Liver (tissue), 9 donors: ENCODE results near the gene BCAR3. TPM values are rescaled to one million over a fixed set of nuclear protein-coding genes. Genes with fewer than 3 reads are reported as not detected.

Source experiments
- DNase-seq: peaks from one replicate; pipeline ENCODE4 v3.0.0-alpha.2; 2017; ENCODE audit warnings: low spot score
- H3K27ac ChIP-seq, 2 donors: one replicate each; pipeline ENCODE4 v1.7.0; 2013; ENCODE audit warnings: inconsistent platforms in 2 of 2, low read length in 2 of 2, control low read depth in 1 of 2, low read depth in 1 of 2, mild to moderate bottlenecking in 1 of 2
- H3K27me3 ChIP-seq, 4 donors: one replicate each; pipeline versions ENCODE4 v1.6.1 to v1.7.0; 2013; ENCODE audit warnings: low read length in 3 of 4, inconsistent platforms in 1 of 4, mild to moderate bottlenecking in 1 of 4, moderate library complexity in 1 of 4; ENCODE audit not compliant: control insufficient read depth in 4 of 4, insufficient read depth in 4 of 4
- H3K36me3 ChIP-seq, 4 donors: one replicate each; pipeline versions ENCODE4 v1.6.1 to v1.7.0; 2013; ENCODE audit warnings: low read length in 3 of 4, mild to moderate bottlenecking in 3 of 4, low read depth in 1 of 4, moderate library complexity in 1 of 4; ENCODE audit not compliant: control insufficient read depth in 4 of 4, insufficient read depth in 3 of 4
- H3K4me1 ChIP-seq, 4 donors: one replicate each; pipeline versions ENCODE4 v1.6.1 to v1.7.0; 2013; ENCODE audit warnings: low read length in 3 of 4, mild to moderate bottlenecking in 3 of 4, moderate library complexity in 1 of 4; ENCODE audit not compliant: control insufficient read depth in 4 of 4, insufficient read depth in 4 of 4
- H3K4me3 ChIP-seq, 3 donors: one replicate each; pipeline versions ENCODE4 v1.6.1 to v1.7.0; 2013; ENCODE audit warnings: low read length in 3 of 3, control low read depth in 1 of 3, low read depth in 1 of 3, mild to moderate bottlenecking in 1 of 3
- H3K9ac ChIP-seq, 2 donors: one replicate each; pipeline ENCODE4 v1.7.0; 2013; ENCODE audit warnings: low read length in 2 of 2, mild to moderate bottlenecking in 2 of 2, moderate library complexity in 2 of 2, control low read depth in 1 of 2, low read depth in 1 of 2
- H3K9me3 ChIP-seq, 4 donors: one replicate each; pipeline versions ENCODE4 v1.6.1 to v1.7.0; 2013; ENCODE audit warnings: low read length in 3 of 4; ENCODE audit not compliant: control insufficient read depth in 4 of 4
- EGR1 ChIP-seq, 2 donors: IDR thresholded peaks; 2 replicates each; pipeline ENCODE4 v1.6.1; 2016 to 2018; ENCODE audit warnings: antibody characterized with exemption in 2 of 2, low read depth in 2 of 2
- FOXA1 ChIP-seq: IDR thresholded peaks from 2 replicates; pipeline ENCODE4 v1.6.1; 2016; ENCODE audit warnings: antibody characterized with exemption
- GABPA ChIP-seq, 2 donors: IDR thresholded peaks in 1 of 2; conservative IDR thresholded peaks in 1 of 2; 2 replicates each; pipeline ENCODE4 v1.6.1; 2016; ENCODE audit warnings: antibody characterized with exemption in 2 of 2, mild to moderate bottlenecking in 1 of 2, moderate library complexity in 1 of 2
- HNF4G ChIP-seq: IDR thresholded peaks from 2 replicates; pipeline ENCODE4 v1.6.1; 2016; ENCODE audit warnings: antibody characterized with exemption
- JUND ChIP-seq, 2 donors: IDR thresholded peaks; 2 replicates each; pipeline ENCODE4 v1.6.1; 2016; ENCODE audit warnings: antibody characterized with exemption in 2 of 2
- NR2F2 ChIP-seq: IDR thresholded peaks from 2 replicates; pipeline ENCODE4 v1.6.1; 2016; ENCODE audit warnings: antibody characterized with exemption
- RAD21 ChIP-seq, 2 donors: IDR thresholded peaks; 2 replicates each; pipeline ENCODE4 v1.6.1; 2016; ENCODE audit warnings: antibody characterized with exemption in 2 of 2, mild to moderate bottlenecking in 2 of 2
- REST ChIP-seq: IDR thresholded peaks from 2 replicates; pipeline ENCODE4 v1.6.1; 2016; ENCODE audit warnings: antibody characterized with exemption, mild to moderate bottlenecking
- RXRA ChIP-seq, 2 donors: IDR thresholded peaks; 2 replicates each; pipeline ENCODE4 v1.6.1; 2017 to 2018; ENCODE audit warnings: antibody characterized with exemption in 2 of 2, mild to moderate bottlenecking in 1 of 2
- TAF1 ChIP-seq: conservative IDR thresholded peaks from 2 replicates; pipeline ENCODE4 v1.6.1; 2016; ENCODE audit warnings: antibody characterized with exemption, mild to moderate bottlenecking
- YY1 ChIP-seq: IDR thresholded peaks from 2 replicates; pipeline ENCODE4 v1.6.1; 2016; ENCODE audit warnings: antibody characterized with exemption, mild to moderate bottlenecking
- WGBS: extraction: QIAGEN DNeasy Blood & Tissue Kit; methylation state at CpG from one replicate; pipeline ENCODE4 v1.1.7; 2013; 5-methylcytosine and 5-hydroxymethylcytosine counted together
- polyA plus RNA-seq, 2 donors: library from polyadenylated mRNA; stranded (reverse) in 1 of 2; unstranded in 1 of 2; fragments of 200-250 nt in 1 of 2; fragments of >200 nt in 1 of 2; fragmentation: Nextera tagmentation in 1 of 2; extraction: Ambion mirVana in 1 of 2; gene quantifications; one replicate each; pipeline versions ENCODE4 v1.2.1 to v1.2.3, GENCODE V29; 2013 to 2015
- total RNA-seq, 2 donors: library from RNA; depleted of rRNA; stranded (reverse); fragments of >200 nt; gene quantifications; one replicate each; pipeline ENCODE4 v1.2.3, GENCODE V29; 2014
- TF ChIP-seq, protein P1 (sequence below): IDR thresholded peaks from 2 replicates; pipeline ENCODE4 v1.6.1; 2016; ENCODE audit warnings: antibody characterized with exemption
- TF ChIP-seq, protein P2 (sequence below): fragments of 150-350 bp; IDR thresholded peaks from 2 replicates; pipeline ENCODE4 v1.5.1; 2017; ENCODE audit warnings: improper control_type of control experiment, low read depth, low read length; ENCODE audit not compliant: missing input control
- donor health status: healthy.
- donor health status: healthy.
- donor health status: healthy.
- donor health status: healthy.
- donor health status: healthy.

The BCAR3 gene
- total and polyA plus RNA-seq, 4 donors = 2.8 to 10.3 (median 7.7) TPM

DNA sequence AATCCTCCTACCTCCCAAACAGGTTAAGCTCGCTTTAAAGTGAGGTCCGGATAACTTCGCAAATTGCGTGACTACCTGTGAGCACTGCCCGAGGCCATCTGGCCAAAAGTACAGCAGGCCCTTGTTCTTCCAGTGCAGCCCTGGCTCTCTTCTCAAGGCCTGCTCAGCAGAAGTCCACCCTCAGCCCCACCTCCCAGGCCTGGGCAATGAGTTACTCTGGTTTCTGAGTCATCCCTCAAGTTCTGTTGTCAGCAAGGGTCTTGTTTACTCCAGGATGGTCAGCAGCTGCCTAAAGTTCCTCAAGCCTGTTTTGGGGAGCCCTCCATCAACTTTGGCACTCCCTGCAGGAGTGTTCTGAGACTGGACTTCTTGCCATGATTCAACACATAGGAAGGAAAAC is 101.7 kb downstream of the BCAR3 start:
- H3K4me1 ChIP-seq = peaks cover 6 to 30% (median 13%) of the 10 kb centered on the region in 4 donors

GRCh38 chr1:93578911-93579825 is 102.5 kb downstream of the BCAR3 start:
- Histone ChIP-seq H3K4me1 (peaks cover 5 to 23% (median 8%) of the 10 kb centered on the region in 4 donors), H3K4me3 (no peak overlapping the region), H3K9me3 (no peaks in the 10 kb centered on the region), H3K36me3 (peaks cover 2 to 24% (median 19%) of the 10 kb centered on the region in 4 donors), H3K27ac (no peak overlapping the region), H3K9ac (no peak overlapping the region), H3K27me3 (no peaks in the 10 kb centered on the region)
- DNase-seq = no peak
- TF ChIP-seq HNF4G (no peak), NR2F2 (no peak), JUND (IDR thresholded peaks at IDR 0.05) (no peak), GABPA (IDR thresholded peaks at IDR 0.05 in 1 of 2, conservative IDR thresholded peaks at IDR 0.05 in 1 of 2) (no peak), TAF1 (no peak)
- TF ChIP-seq, protein P1, sequence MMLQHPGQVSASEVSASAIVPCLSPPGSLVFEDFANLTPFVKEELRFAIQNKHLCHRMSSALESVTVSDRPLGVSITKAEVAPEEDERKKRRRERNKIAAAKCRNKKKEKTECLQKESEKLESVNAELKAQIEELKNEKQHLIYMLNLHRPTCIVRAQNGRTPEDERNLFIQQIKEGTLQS = no peak
- TF ChIP-seq, protein P2, sequence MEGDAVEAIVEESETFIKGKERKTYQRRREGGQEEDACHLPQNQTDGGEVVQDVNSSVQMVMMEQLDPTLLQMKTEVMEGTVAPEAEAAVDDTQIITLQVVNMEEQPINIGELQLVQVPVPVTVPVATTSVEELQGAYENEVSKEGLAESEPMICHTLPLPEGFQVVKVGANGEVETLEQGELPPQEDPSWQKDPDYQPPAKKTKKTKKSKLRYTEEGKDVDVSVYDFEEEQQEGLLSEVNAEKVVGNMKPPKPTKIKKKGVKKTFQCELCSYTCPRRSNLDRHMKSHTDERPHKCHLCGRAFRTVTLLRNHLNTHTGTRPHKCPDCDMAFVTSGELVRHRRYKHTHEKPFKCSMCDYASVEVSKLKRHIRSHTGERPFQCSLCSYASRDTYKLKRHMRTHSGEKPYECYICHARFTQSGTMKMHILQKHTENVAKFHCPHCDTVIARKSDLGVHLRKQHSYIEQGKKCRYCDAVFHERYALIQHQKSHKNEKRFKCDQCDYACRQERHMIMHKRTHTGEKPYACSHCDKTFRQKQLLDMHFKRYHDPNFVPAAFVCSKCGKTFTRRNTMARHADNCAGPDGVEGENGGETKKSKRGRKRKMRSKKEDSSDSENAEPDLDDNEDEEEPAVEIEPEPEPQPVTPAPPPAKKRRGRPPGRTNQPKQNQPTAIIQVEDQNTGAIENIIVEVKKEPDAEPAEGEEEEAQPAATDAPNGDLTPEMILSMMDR = no peak
- 95% methylated on average over 11 of the region's 11 CpGs for WGBS

More for the DNA sequence above, 101.7 kb downstream of the BCAR3 start:
- 92% methylated on average over 5 of the region's 5 CpGs for WGBS
- H3K9me3 ChIP-seq = no peaks in the 10 kb centered on the region
- no peaks in the 10 kb centered on the region for H3K27me3 ChIP-seq
- H3K27ac ChIP-seq = no peak overlapping the region
- no peak overlapping the region for H3K9ac ChIP-seq
- no peak overlapping the region for H3K4me3 ChIP-seq
- no peak for TF ChIP-seq NR2F2
- no peak for TF ChIP-seq HNF4G
- no peak for TF ChIP-seq YY1
- TF ChIP-seq, protein P2 = no peak
- TF ChIP-seq GABPA (IDR thresholded peaks at IDR 0.05 in 1 of 2, conservative IDR thresholded peaks at IDR 0.05 in 1 of 2) = no peak
- H3K36me3 ChIP-seq = peaks cover 2 to 18% (median 17%) of the 10 kb centered on the region in 4 donors
- no peak for DNase-seq

- H3K4me3 ChIP-seq = no peak overlapping the region
- no peaks in the 10 kb centered on the region for H3K27me3 ChIP-seq
- DNase-seq = no peak
- no peaks in the 10 kb centered on the region for H3K9me3 ChIP-seq
- WGBS = 97% methylated on average over 6 of the region's 6 CpGs
- peaks cover 0 to 16% (median 5%) of the 10 kb centered on the region in 4 donors for H3K4me1 ChIP-seq
- H3K9ac ChIP-seq = no peak overlapping the region
- H3K36me3 ChIP-seq = peaks cover 2 to 25% (median 19%) of the 10 kb centered on the region in 4 donors
- H3K27ac ChIP-seq = no peak overlapping the region
- TF ChIP-seq HNF4G (no peak), GABPA (IDR thresholded peaks at IDR 0.05 in 1 of 2, conservative IDR thresholded peaks at IDR 0.05 in 1 of 2) (no peak), NR2F2 (no peak), FOXA1 (no peak), REST (no peak), TAF1 (no peak), EGR1 (IDR thresholded peaks at IDR 0.05; ENCODE audit: low read depth in 2 of 2) (no peak), RXRA (IDR thresholded peaks at IDR 0.05) (no peak), JUND (IDR thresholded peaks at IDR 0.05) (no peak), RAD21 (IDR thresholded peaks at IDR 0.05) (no peak), YY1 (no peak)
- TF ChIP-seq, protein P2 = no peak
These were observed 103.2 kb downstream of the BCAR3 start for GRCh38 chr1:93578433-93578830.
